Heart right ventricle (tissue), 16 donors: ENCODE results near the gene CYP24A1. TPM values are rescaled to one million over a fixed set of nuclear protein-coding genes. Genes with fewer than 3 reads are reported as not detected.

Experiments
- ATAC-seq, 8 donors: fragments of 200-7000 bp; cut with Tn5 transposase; one replicate each; pipeline ENCODE4 v1.9.1; 2020; ENCODE audit warnings: mild to moderate bottlenecking in 8 of 8, moderate library complexity in 8 of 8, moderate number of reproducible peaks in 1 of 8
- DNase-seq, 2 donors: peaks; one replicate each; pipeline ENCODE4 v3.0.0-alpha.2; 2020
- H3K27ac ChIP-seq, 10 donors: fragments of 200-600 bp; sonication (generic) in 2 of 10; one replicate each; pipeline versions ENCODE4 v1.5.0 to v1.8.0; 2020 to 2022; ENCODE audit warnings: mild to moderate bottlenecking in 3 of 10
- H3K27me3 ChIP-seq, 7 donors: fragments of 200-600 bp; one replicate each; pipeline ENCODE4 v1.8.0; 2021 to 2022; ENCODE audit warnings: mild to moderate bottlenecking in 2 of 7
- H3K36me3 ChIP-seq, 9 donors: fragments of 200-600 bp; sonication (generic) in 1 of 9; one replicate each; pipeline versions ENCODE4 v1.5.0 to v1.8.0; 2020 to 2022; ENCODE audit warnings: mild to moderate bottlenecking in 2 of 9
- H3K4me1 ChIP-seq, 9 donors: fragments of 200-600 bp; sonication (generic) in 1 of 9; one replicate each; pipeline versions ENCODE4 v1.5.0 to v1.8.0; 2020 to 2022; ENCODE audit warnings: mild to moderate bottlenecking in 4 of 9
- H3K4me3 ChIP-seq, 10 donors: fragments of 200-600 bp; sonication (generic) in 2 of 10; one replicate each; pipeline versions ENCODE4 v1.5.0 to v1.8.0; 2020 to 2022; ENCODE audit warnings: mild to moderate bottlenecking in 7 of 10, moderate library complexity in 2 of 10
- H3K9me3 ChIP-seq, 11 donors: fragments of 200-600 bp in 10 of 11; sonication (generic) in 2 of 11; one replicate each; pipeline versions ENCODE4 v1.5.0 to v1.8.0; 2013 to 2022; ENCODE audit warnings: mild to moderate bottlenecking in 2 of 11, control low read depth in 1 of 11, moderate library complexity in 1 of 11
- WGBS, 2 donors: extraction: QIAGEN DNeasy Blood & Tissue Kit; methylation state at CpG; one replicate each; pipeline ENCODE4 v1.1.7; 2013; ENCODE audit warnings: inconsistent platforms in 1 of 2; 5-methylcytosine and 5-hydroxymethylcytosine counted together
- intact Hi-C, 10 donors: fragments of 100-400 bp; cut with DNase I; formaldehyde crosslinking; loops; one replicate each; pipeline versions ENCODE4 v1.11.1 to v1.14.2; 2022
- polyA plus RNA-seq, 2 donors: library from polyadenylated mRNA; stranded (reverse); fragments of 200-250 nt; gene quantifications; one replicate each; pipeline ENCODE4 v1.2.3, GENCODE V29; 2013
- total RNA-seq, 10 donors: library from RNA; stranded (reverse); fragmentation: NEBNext Ultra II Directional in 3 of 10; extraction: Animal tissue kit (Norgen Biotek cat#: 25700) in 3 of 10; gene quantifications; one replicate each; pipeline versions ENCODE4 v1.2.1 to v1.2.4, GENCODE V29; 2021 to 2023
- TF ChIP-seq, protein P1 (sequence below), 9 donors: fragments of 200-600 bp; sonication (generic) in 2 of 9; IDR thresholded peaks; one replicate each; pipeline versions ENCODE4 v1.5.0 to v1.8.0; 2021 to 2022; ENCODE audit warnings: antibody characterized with exemption in 9 of 9, mild to moderate bottlenecking in 5 of 9, moderate library complexity in 1 of 9
- donor health status: Arrhythmogenic right ventricular cardiomyopathy.
- donor health status: ischemic (EF 13 %, LVEDD 7.1; RV severe dilation, severe dysfunction).
- donor health status: healthy with polysubstance abuse.
- donor health status: DM: no; HTN: yes; CAD: no.
- donor health status: DM: no; HTN: no; CAD: no.
- donor health status: ischemic (EF 25% LVEDD 6.9; RV normal size, moderate dysfunction).
- donor health status: ischemic (EF 25% LVEDD 5.7; RV mildly dilated, moderate dysfunction).
- donor health status: healthy.
- donor health status: DM: yes; HTN: yes; CAD: no.
- donor health status: Ischemic cardiomyopathy.
- donor health status: ischemic (EF 35%, LVEDD 5.7; RV mildly dilated, moderate dysfunction).
- donor health status: nonischemic (EF 11% LVEDD 7.7; RV severe dilation, severe dysfunction).
- donor health status: DM: yes; HTN: yes; CAD: no.
- donor health status: PGD.
- donor health status: ischemic (EF 29% LVEDD 5.4; RV normal size, mild dysfunction).
- donor health status: nonischemic (EF 23%, LVEDD 6.1; RV moderate dilation, normal function).

Gene CYP24A1
- total and polyA plus RNA-seq, 12 donors: not detected

GRCh38 chr20:54174457-54175175, 830 bp upstream of the CYP24A1 start:
- Histone ChIP-seq H3K27me3 (peaks cover 11 to 96% (median 91%) of the 10 kb centered on the region in 7 donors), H3K4me1 (peaks cover 0 to 29% (median 21%) of the 10 kb centered on the region in 9 donors), H3K36me3 (no peaks in the 10 kb centered on the region), H3K27ac (no peak overlapping the region), H3K4me3 (peak overlapping the region in 7 of 10 donors; percentile 5 to 29 (median 13)), H3K9me3 (no peaks in the 10 kb centered on the region)
- ATAC-seq (no peak), DNase-seq (no peak)
- 5% methylated on average over 18 of the region's 18 CpGs for WGBS, 2 donors
- intact Hi-C loops: loop anchor here in 1 of 10 donors (10.0 kb wide), 1 partner anchor 60 kb away; no protein-coding TSS in a partner anchor
- TF ChIP-seq, protein P1, sequence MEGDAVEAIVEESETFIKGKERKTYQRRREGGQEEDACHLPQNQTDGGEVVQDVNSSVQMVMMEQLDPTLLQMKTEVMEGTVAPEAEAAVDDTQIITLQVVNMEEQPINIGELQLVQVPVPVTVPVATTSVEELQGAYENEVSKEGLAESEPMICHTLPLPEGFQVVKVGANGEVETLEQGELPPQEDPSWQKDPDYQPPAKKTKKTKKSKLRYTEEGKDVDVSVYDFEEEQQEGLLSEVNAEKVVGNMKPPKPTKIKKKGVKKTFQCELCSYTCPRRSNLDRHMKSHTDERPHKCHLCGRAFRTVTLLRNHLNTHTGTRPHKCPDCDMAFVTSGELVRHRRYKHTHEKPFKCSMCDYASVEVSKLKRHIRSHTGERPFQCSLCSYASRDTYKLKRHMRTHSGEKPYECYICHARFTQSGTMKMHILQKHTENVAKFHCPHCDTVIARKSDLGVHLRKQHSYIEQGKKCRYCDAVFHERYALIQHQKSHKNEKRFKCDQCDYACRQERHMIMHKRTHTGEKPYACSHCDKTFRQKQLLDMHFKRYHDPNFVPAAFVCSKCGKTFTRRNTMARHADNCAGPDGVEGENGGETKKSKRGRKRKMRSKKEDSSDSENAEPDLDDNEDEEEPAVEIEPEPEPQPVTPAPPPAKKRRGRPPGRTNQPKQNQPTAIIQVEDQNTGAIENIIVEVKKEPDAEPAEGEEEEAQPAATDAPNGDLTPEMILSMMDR (IDR thresholded peaks at IDR 0.05): no peak

DNA sequence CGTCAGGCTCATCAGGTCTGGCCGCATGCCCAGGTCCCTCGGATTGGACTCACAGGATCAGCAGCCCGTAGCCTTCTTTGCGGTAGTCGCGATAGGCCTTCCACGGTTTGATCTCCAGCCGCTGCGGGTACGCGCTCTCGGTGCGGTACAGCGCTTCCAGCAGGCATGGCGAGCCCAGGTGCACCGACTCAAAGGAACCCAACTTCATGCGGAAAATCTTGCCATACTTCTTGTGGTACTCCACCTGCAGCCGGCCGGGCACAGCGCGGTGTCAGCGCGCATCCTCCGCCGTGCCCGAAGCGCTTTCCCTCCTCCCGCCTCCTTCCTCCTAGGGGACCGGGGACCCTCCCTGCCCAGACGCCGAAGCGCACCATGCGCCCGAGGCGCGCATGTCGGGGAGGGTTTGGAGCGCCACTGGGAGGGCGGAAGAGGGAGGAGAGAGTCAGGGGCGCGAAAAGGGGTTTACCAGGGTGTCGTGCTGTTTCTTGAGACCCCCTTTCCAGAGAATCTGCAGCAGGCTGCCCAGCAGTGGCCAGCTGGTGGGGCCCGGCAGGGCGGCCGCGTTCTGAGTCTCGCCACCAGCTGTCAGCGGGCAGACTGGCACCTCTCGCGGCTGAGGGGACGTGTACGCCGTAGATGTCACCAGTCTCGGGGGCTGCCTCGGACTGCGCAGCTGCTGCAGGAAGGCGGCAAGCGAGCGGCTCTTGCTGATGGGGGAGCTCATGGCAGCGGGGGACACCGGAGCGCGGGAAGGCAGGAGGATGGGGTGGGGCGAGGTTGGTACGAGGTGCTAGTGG, 732 bp downstream of the CYP24A1 start:
- H3K27ac ChIP-seq: no peak overlapping the region
- H3K4me1 ChIP-seq: peaks cover 0 to 29% (median 21%) of the 10 kb centered on the region in 9 donors
- intact Hi-C loops: loop anchor here in 1 of 10 donors (10.0 kb wide), 1 partner anchor 58 kb away; no protein-coding TSS in a partner anchor
- TF ChIP-seq, protein P1 (IDR thresholded peaks at IDR 0.05): no peak
- ATAC-seq (no peak), DNase-seq (no peak)
- H3K36me3 ChIP-seq: no peaks in the 10 kb centered on the region
- peaks cover 11 to 97% (median 93%) of the 10 kb centered on the region in 7 donors for H3K27me3 ChIP-seq
- H3K9me3 ChIP-seq: no peaks in the 10 kb centered on the region
- H3K4me3 ChIP-seq: peak overlapping the region in 1 of 10 donors; percentile 6
- 1 to 2% methylated on average over 66 of the region's 66 CpGs for WGBS, 2 donors

- Histone ChIP-seq H3K27me3 (peaks cover 11 to 97% (median 95%) of the 10 kb centered on the region in 7 donors), H3K9me3 (no peaks in the 10 kb centered on the region), H3K27ac (no peak overlapping the region), H3K4me3 (no peak overlapping the region), H3K36me3 (no peaks in the 10 kb centered on the region), H3K4me1 (peaks cover 0 to 29% (median 21%) of the 10 kb centered on the region in 9 donors)
- intact Hi-C loops: loop anchor here in 1 of 10 donors (10.0 kb wide), 1 partner anchor 58 kb away; no protein-coding TSS in a partner anchor
- DNase-seq (no peak), ATAC-seq (no peak)
- 10 to 15% methylated on average over 12 of the region's 12 CpGs for WGBS, 2 donors
- TF ChIP-seq, protein P1 (IDR thresholded peaks at IDR 0.05): no peak
Measured at GRCh38 chr20:54172532-54172855, 1.3 kb downstream of the CYP24A1 start.

DNA sequence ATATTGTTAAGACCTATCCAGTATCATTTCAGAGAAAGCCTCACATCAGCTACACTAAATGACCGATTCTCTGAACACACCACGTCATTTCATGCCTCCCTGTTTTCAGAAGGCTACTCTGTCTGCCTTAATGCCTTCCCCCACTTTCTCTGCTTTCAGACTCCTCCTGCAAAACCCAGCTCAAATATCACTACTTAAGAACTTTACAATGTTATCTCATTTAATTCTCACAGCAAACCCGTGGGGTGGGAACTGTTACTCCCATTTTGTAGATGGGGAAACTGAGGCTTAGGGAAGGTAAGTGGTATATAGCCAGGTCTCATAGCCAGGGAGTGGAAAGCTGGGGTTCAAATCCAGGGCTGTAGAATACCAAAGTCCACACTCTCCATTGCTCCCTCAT, 2.8 kb downstream of the CYP24A1 start:
- intact Hi-C loops: loop anchor here in 1 of 10 donors (10.0 kb wide), 1 partner anchor 56 kb away; no protein-coding TSS in a partner anchor

More for the DNA sequence above, 2.8 kb downstream of the CYP24A1 start:
- ATAC-seq (no peak), DNase-seq (no peak)
- Histone ChIP-seq H3K27me3 (peaks cover 11 to 95% (median 90%) of the 10 kb centered on the region in 7 donors), H3K4me3 (no peak overlapping the region), H3K4me1 (peaks cover 0 to 29% (median 21%) of the 10 kb centered on the region in 9 donors), H3K27ac (no peak overlapping the region), H3K9me3 (no peaks in the 10 kb centered on the region), H3K36me3 (no peaks in the 10 kb centered on the region)
- 66 to 67% methylated on average over 3 of the region's 3 CpGs for WGBS, 2 donors
- TF ChIP-seq, protein P1 (IDR thresholded peaks at IDR 0.05): no peak
